CD14-positive monocyte (primary cell): ENCODE measurements around the gene ATP2C1. TPM values are rescaled to one million over a fixed set of nuclear protein-coding genes. Genes with fewer than 3 reads are reported as not detected.

Experiments
- DNase-seq, 3 donors: peaks; one replicate each; pipeline ENCODE4 v3.0.0-alpha.2; 2011 to 2022
- H2AFZ ChIP-seq: 2 replicates; pipeline ENCODE4 v1.6.0; 2012; ENCODE audit warnings: mild to moderate bottlenecking, low read depth, low read length, inconsistent platforms; ENCODE audit not compliant: insufficient read depth, poor library complexity, severe bottlenecking
- H3K27ac ChIP-seq, 2 donors: 1 replicate in 1 of 2; 2 replicates in 1 of 2; pipeline ENCODE4 v1.5.1; 2012 to 2013; ENCODE audit warnings: low read length in 2 of 2, control low read depth in 1 of 2, inconsistent platforms in 1 of 2, low read depth in 1 of 2, mild to moderate bottlenecking in 1 of 2
- H3K27me3 ChIP-seq, 2 donors: one replicate each; pipeline versions ENCODE4 v1.6.0 to v1.6.1; 2011 to 2013; ENCODE audit warnings: low read length in 2 of 2; ENCODE audit not compliant: control insufficient read depth in 2 of 2, insufficient read depth in 2 of 2
- H3K36me3 ChIP-seq, 2 donors: replicated peaks in 1 of 2; 1 replicate in 1 of 2; 2 replicates in 1 of 2; pipeline versions ENCODE4 v1.5.1 to v1.6.1; 2012 to 2013; ENCODE audit warnings: low read length in 2 of 2, control low read depth in 1 of 2, inconsistent platforms in 1 of 2, mild to moderate bottlenecking in 1 of 2; ENCODE audit not compliant: insufficient read depth in 2 of 2, control insufficient read depth in 1 of 2
- H3K4me1 ChIP-seq, 2 donors: 1 replicate in 1 of 2; 2 replicates in 1 of 2; pipeline versions ENCODE4 v1.5.1 to v1.6.1; 2012 to 2013; ENCODE audit warnings: low read length in 2 of 2, control low read depth in 1 of 2, inconsistent platforms in 1 of 2, mild to moderate bottlenecking in 1 of 2, moderate library complexity in 1 of 2; ENCODE audit not compliant: insufficient read depth in 2 of 2, control insufficient read depth in 1 of 2
- H3K4me2 ChIP-seq: replicated peaks from 2 replicates; pipeline ENCODE3; 2012; ENCODE audit warnings: low read length, moderate library complexity, mild to moderate bottlenecking; ENCODE audit not compliant: poor library complexity, severe bottlenecking; ENCODE audit errors: extremely low read depth
- H3K4me3 ChIP-seq, 3 experiments: fragments of 200-600 bp in 1 of 3; sonication (generic) in 1 of 3; replicated peaks in 1 of 3; 1 replicate in 2 of 3; 2 replicates in 1 of 3; pipeline ENCODE4 v1.5.1; 2011 to 2013; ENCODE audit warnings: low read length in 3 of 3, mild to moderate bottlenecking in 3 of 3, control low read depth in 2 of 3, low read depth in 2 of 3, inconsistent platforms in 1 of 3, moderate library complexity in 1 of 3
- H3K79me2 ChIP-seq: 2 replicates; pipeline ENCODE4 v1.6.0; 2012; ENCODE audit warnings: mild to moderate bottlenecking, control low read depth, inconsistent platforms, low read length, moderate library complexity; ENCODE audit not compliant: insufficient read depth
- H3K9ac ChIP-seq: 2 replicates; pipeline ENCODE4 v1.6.0; 2017; ENCODE audit warnings: low read length, mild to moderate bottlenecking; ENCODE audit not compliant: insufficient read depth, poor library complexity, severe bottlenecking
- H3K9me3 ChIP-seq, 2 donors: replicated peaks in 1 of 2; 1 replicate in 1 of 2; 2 replicates in 1 of 2; pipeline versions ENCODE4 v1.5.1 to v1.6.1; 2012 to 2013; ENCODE audit warnings: low read length in 2 of 2, control low read depth in 1 of 2; ENCODE audit not compliant: control insufficient read depth in 1 of 2, insufficient read depth in 1 of 2
- H4K20me1 ChIP-seq: 2 replicates; pipeline ENCODE4 v1.6.0; 2012; ENCODE audit warnings: mild to moderate bottlenecking, low read length, control low read depth, moderate library complexity; ENCODE audit not compliant: insufficient read depth
- H3K27ac Mint-ChIP-seq, 7 donors: one replicate each; pipeline ENCODE4 v1.8.0; 2020; ENCODE audit warnings: mild to moderate bottlenecking in 7 of 7, mixed read lengths in 7 of 7, moderate library complexity in 6 of 7, inconsistent platforms in 2 of 7
- H3K27me3 Mint-ChIP-seq, 3 donors: one replicate each; pipeline ENCODE4 v1.8.0; 2021 to 2022; ENCODE audit warnings: low read depth in 3 of 3, mild to moderate bottlenecking in 3 of 3, mixed read lengths in 3 of 3, moderate library complexity in 3 of 3, inconsistent platforms in 1 of 3
- H3K36me3 Mint-ChIP-seq, 2 donors: one replicate each; pipeline ENCODE4 v1.8.0; 2020; ENCODE audit warnings: mixed read lengths in 2 of 2, inconsistent platforms in 1 of 2, mild to moderate bottlenecking in 1 of 2
- H3K4me1 Mint-ChIP-seq: one replicate; pipeline ENCODE4 v1.8.0; 2020; ENCODE audit warnings: mild to moderate bottlenecking, mixed read lengths
- H3K4me3 Mint-ChIP-seq, 2 donors: one replicate each; pipeline ENCODE4 v1.8.0; 2020; ENCODE audit warnings: mild to moderate bottlenecking in 2 of 2, mixed read lengths in 2 of 2, moderate library complexity in 1 of 2
- H3K9me3 Mint-ChIP-seq, 7 donors: one replicate each; pipeline ENCODE4 v1.8.0; 2020 to 2022; ENCODE audit warnings: mixed read lengths in 7 of 7, mild to moderate bottlenecking in 6 of 7, moderate library complexity in 6 of 7, inconsistent platforms in 2 of 7
- CTCF ChIP-seq: fragments of 200-600 bp; IDR thresholded peaks from one replicate; pipeline ENCODE4 v1.8.0; 2022; ENCODE audit warnings: antibody characterized with exemption, mild to moderate bottlenecking
- WGBS: methylation state at CpG from one replicate; pipeline ENCODE4 v1.1.5; 2013; ENCODE audit warnings: missing lambda C conversion rate; ENCODE audit not compliant: insufficient coverage; 5-methylcytosine and 5-hydroxymethylcytosine counted together
- intact Hi-C, 2 donors: fragments of 100-400 bp; cut with micrococcal nuclease; formaldehyde crosslinking; loops; one replicate each; pipeline versions ENCODE4 v1.15.0 to v1.15.1; 2023
- polyA plus RNA-seq, 3 donors: library from polyadenylated mRNA; depleted of rRNA in 1 of 3; unstranded in 2 of 3; stranded (reverse) in 1 of 3; fragments of 300-500 nt in 2 of 3; fragments of >200 nt in 1 of 3; fragmentation: Illumina TruSeq in 2 of 3; gene quantifications; 1 replicate in 2 of 3; 2 replicates in 1 of 3; pipeline ENCODE4 v1.2.3, GENCODE V29; 2012 to 2021

ATP2C1 gene
- polyA plus RNA-seq, 3 donors, result 11.7 to 22.0 (median 12.2) TPM

- no peak overlapping the region for H3K4me2 ChIP-seq
- Mint-ChIP-seq H3K27me3 (peaks cover 0 to 3% (median 0%) of the 10 kb centered on the region in 3 donors), H3K36me3 (no peaks in the 10 kb centered on the region), H3K27ac (no peak overlapping the region), H3K4me1 (no peaks in the 10 kb centered on the region), H3K4me3 (no peak overlapping the region), H3K9me3 (no peaks in the 10 kb centered on the region)
- H4K20me1 ChIP-seq, result no peaks in the 10 kb centered on the region
- peak; percentile 17 to 50 (median 23) for DNase-seq
- H3K9ac ChIP-seq, result no peak overlapping the region
- H3K27me3 ChIP-seq, result no peaks in the 10 kb centered on the region
- intact Hi-C loops, result loop anchor here in 1 of 2 donors (10.0 kb wide), 1 partner anchor 1001 kb away; the partner anchor contains the start of gene CPNE4
- TF ChIP-seq CTCF, result peak; percentile 88
- peak overlapping the region; percentile 54 for H2AFZ ChIP-seq
- no CpG with 5 or more reads among the region's 1 CpG for WGBS
- H3K27ac ChIP-seq, result no peak overlapping the region
- H3K4me1 ChIP-seq, result no peaks in the 10 kb centered on the region
- H3K36me3 ChIP-seq, result no peaks in the 10 kb centered on the region
- no peaks in the 10 kb centered on the region for H3K9me3 ChIP-seq
- H3K4me3 ChIP-seq, result no peak overlapping the region
- H3K79me2 ChIP-seq, result no peaks in the 10 kb centered on the region
These were observed 139.7 kb downstream of the ATP2C1 start for GRCh38 chr3:131033480-131034080.

GRCh38 chr3:131036200-131036816, 142.4 kb downstream of the ATP2C1 start:
- no peaks in the 10 kb centered on the region for H3K36me3 Mint-ChIP-seq
- no peaks in the 10 kb centered on the region for H3K9me3 Mint-ChIP-seq
- TF ChIP-seq CTCF, result no peak
- Histone ChIP-seq H3K4me2 (no peak overlapping the region), H3K36me3 (no peaks in the 10 kb centered on the region), H2AFZ (no peak overlapping the region), H3K4me1 (no peaks in the 10 kb centered on the region), H3K9me3 (no peaks in the 10 kb centered on the region), H3K9ac (no peak overlapping the region), H4K20me1 (no peaks in the 10 kb centered on the region), H3K27ac (no peak overlapping the region), H3K79me2 (no peaks in the 10 kb centered on the region), H3K4me3 (no peak overlapping the region), H3K27me3 (no peaks in the 10 kb centered on the region)
- peaks cover 3% of the 10 kb centered on the region for H3K4me1 Mint-ChIP-seq
- H3K27ac Mint-ChIP-seq, result no peak overlapping the region
- intact Hi-C loops, result loop anchor here in 1 of 2 donors (10.0 kb wide), 1 partner anchor 998 kb away; the partner anchor contains the start of gene CPNE4
- H3K4me3 Mint-ChIP-seq, result no peak overlapping the region
- WGBS, result no CpG with 5 or more reads among the region's 1 CpG
- peaks cover 0 to 3% (median 0%) of the 10 kb centered on the region in 3 donors for H3K27me3 Mint-ChIP-seq
- DNase-seq, result no peak
